ENCODE results near the gene SH3RF3.

DNA sequence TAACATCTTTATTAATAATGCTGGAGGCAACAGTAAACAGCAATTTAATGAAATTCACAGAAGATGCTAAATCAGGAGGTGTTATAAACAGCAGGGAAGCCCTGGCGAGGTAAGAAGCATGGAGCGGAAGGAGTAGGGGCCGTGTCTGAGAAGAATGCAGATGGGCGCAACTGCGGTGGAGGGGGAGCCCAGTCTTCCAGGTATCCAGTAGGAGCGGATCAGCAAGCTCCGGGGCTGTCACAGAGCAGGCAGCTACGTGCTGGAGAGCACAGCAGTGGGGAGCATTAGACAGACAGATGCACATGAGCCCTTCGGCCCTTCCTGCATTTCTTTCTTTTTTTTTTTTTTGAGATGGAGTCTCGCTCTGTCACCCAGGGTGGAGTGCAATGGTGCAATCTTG lies 82.3 kb downstream of the SH3RF3 start:
- TF ChIP-seq, protein P1, sequence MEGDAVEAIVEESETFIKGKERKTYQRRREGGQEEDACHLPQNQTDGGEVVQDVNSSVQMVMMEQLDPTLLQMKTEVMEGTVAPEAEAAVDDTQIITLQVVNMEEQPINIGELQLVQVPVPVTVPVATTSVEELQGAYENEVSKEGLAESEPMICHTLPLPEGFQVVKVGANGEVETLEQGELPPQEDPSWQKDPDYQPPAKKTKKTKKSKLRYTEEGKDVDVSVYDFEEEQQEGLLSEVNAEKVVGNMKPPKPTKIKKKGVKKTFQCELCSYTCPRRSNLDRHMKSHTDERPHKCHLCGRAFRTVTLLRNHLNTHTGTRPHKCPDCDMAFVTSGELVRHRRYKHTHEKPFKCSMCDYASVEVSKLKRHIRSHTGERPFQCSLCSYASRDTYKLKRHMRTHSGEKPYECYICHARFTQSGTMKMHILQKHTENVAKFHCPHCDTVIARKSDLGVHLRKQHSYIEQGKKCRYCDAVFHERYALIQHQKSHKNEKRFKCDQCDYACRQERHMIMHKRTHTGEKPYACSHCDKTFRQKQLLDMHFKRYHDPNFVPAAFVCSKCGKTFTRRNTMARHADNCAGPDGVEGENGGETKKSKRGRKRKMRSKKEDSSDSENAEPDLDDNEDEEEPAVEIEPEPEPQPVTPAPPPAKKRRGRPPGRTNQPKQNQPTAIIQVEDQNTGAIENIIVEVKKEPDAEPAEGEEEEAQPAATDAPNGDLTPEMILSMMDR (conservative IDR thresholded peaks at IDR 0.05 in 1 of 2, IDR thresholded peaks at IDR 0.05 in 1 of 2; ENCODE audit: low read depth in 1 of 2, low read length in 2 of 2): no peak
- TF ChIP-seq EZH2 (IDR thresholded peaks at IDR 0.05; ENCODE audit: low read length, missing control alignments): no peak

Data from fibroblast of lung (primary cell).